SKM-1 treated with dmso at 0.1 percent for 144 hours (cell line): Measurements from ENCODE around the gene F7.
"Not testable (repeated sequence)": the region's sequence is repeated elsewhere in the genome, so short reads cannot be mapped to it uniquely, and the experiment has no call there.

ENCODE experiments used
- DNase-seq: peaks from one replicate; lab custom pipeline; 2025; ENCODE audit not compliant: unreplicated experiment; lab: John Stamatoyannopoulos, UW

The F7 gene

DNA sequence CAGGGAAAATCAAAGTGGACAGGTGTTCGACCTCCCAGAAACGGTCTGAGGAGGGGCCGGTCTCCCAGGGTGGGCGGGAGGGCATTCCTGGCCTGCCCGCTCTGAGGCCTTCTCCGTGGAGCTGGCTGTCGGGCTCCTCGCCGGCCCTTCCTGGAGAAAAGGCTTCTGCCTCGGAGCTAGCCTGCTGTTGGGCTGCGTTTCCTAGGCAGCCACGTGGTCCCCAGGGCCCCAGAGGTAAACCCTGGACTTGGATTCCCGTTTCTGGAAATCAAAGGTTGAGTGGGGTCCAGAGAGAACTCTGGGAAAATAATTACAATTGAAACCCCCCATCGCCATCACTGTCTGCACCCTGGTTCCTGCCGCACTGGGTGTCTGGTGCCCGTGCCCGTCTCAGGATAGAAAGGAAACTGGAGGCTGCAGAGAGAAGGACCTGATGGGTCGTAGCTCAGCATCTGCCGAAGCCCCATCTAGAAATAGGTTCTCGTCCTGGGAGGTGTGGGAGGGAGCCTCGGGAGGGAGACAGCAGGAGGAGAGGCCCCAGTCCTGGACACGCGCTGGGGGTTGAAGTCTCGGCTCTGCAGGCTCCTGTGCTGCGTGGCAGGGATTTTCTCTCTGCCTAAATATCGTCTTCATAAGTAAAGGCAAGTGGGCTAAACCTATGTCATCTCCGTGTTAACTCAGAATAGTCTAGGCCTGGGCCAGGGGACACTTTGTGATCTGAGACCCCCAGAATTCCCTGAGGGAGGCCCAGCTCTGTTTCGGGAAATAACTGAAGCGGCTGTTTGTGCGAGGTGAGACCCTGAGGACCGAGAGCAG is 45.2 kb downstream of the F7 start:
- no peak for DNase-seq

- DNase-seq, result no peak
Measured at GRCh38 chr13:113151745-113152690, 46.4 kb downstream of the F7 start.

- no peak for DNase-seq
Measured at GRCh38 chr13:113152691-113152983, 47.0 kb downstream of the F7 start.

GRCh38 chr13:113152984-113153809 is 47.6 kb downstream of the F7 start:
- no peak for DNase-seq

GRCh38 chr13:113153810-113154748 is 48.5 kb downstream of the F7 start:
- DNase-seq, result peak; percentile 21

DNA sequence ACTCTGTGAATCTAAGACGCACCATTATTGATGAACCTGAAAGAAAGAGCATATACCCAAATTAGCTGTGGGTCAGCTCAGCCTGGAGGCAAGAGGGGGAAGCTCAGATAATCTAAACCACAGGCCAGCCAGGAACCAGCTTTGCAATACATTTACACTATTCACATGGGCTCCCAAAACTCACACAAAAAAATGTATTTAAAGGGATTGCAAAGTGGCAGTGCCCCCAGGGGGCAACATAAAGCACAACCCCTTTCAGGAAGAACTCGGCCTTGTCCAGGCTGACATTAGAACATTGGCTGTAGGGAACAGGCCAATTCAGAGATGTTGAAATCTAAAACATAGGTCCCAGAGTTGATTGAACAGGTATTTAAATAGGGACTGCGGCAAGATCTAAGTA is 49.6 kb downstream of the F7 start:
- DNase-seq, result peak; percentile 1

DNA sequence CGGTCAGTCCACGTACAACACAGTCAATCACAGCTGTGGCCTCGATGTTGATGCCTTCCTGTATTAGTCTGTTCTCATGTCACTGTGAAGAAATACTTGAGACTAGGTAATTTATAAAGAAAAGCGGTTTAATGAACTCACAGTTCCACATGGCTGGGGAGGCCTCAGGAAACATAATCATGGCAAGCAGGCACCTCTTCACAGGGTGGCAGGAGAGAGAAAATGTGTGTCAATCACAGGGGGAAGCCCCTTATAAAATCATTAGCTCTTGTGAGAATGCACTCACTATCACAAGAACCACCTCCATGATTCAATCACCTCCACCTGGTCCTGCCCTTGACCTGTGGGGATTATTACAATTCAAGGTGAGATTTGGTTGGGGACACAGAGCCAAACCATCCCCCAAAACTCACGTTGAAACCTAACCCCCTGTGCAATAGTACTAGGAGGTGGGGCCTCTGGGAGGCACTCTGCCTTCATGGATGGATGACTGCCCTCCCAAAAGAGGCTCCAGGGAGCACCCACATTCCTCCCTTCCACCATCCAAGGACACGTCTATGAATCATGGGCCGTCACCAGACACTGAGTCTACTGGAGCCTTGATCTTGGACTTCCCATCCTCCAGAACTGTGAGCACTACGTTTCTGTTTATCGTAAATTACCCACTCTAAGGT is 50.5 kb downstream of the F7 start:
- DNase-seq, result no peak

GRCh38 chr13:113157206-113157928 is 51.8 kb downstream of the F7 start:
- no peak for DNase-seq

- no peak for DNase-seq
Measured at GRCh38 chr13:113157929-113158747, 52.5 kb downstream of the F7 start, which contains the start of gene PROZ. PROZ (plus strand) TSS chr13:113158648; CDS start chr13:113158661, 13 bp downstream.

DNA sequence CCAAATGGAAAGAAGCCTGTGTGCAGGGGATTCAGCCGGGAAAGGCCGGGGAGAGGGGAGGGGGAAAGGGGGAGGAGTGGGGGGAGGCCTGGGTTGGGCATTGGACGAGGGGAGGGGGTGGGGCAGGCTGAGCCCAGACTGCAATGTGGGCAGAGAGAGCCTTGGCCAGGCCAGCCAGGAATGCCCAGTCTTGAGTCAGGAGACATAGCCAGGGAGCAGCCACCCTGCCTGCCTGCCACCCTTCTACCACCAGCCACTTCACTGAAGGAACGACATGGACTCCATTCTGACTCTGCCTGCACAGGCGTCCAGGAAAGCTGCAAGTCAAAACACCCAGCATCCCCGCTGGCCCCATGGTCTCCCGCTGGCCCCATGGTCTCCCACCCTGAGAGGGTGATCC is 53.4 kb downstream of the F7 start:
- no peak for DNase-seq

DNA sequence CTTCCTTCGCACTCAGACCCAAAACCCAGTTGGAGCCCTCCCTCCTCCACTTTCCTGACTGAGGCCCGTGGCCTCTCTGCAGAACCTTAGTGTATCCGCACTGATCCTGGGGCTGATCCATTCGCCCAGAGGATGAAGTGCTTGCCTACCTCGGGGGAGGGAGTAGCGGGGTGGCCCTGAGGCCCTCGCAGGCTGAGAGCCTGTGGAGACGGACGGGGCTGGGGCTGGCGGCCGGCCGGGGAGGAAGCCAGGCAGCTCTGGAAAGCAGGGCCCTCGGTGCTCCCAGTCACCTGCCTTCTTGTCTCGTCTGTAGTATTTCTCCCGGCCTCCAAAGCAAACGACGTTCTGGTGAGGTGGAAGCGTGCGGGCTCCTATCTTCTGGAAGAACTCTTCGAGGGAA is 54.1 kb downstream of the F7 start:
- no peak for DNase-seq

DNA sequence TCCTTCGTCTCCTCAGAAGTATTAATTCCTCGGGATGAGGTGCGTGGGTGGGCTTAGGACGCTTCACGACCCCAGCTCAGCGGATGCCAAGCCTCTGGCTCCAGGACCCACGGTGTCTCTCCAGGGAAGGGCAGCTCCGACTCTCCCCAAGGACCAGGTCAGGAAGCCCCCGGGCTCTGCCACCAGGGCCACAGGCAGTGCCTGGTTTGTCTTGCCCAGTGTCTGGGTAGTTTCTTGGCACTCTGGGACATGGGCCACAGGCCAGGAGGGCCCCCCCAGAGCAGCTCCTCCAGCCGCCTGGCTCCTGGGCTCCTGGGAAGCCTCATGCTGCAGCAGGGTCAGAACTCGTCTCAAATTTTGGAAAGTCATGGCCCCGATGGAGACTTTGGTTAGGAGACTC is 55.4 kb downstream of the F7 start:
- DNase-seq, result no peak

- no peak for DNase-seq
Measured at GRCh38 chr13:113161433-113161832, 55.8 kb downstream of the F7 start.

DNA sequence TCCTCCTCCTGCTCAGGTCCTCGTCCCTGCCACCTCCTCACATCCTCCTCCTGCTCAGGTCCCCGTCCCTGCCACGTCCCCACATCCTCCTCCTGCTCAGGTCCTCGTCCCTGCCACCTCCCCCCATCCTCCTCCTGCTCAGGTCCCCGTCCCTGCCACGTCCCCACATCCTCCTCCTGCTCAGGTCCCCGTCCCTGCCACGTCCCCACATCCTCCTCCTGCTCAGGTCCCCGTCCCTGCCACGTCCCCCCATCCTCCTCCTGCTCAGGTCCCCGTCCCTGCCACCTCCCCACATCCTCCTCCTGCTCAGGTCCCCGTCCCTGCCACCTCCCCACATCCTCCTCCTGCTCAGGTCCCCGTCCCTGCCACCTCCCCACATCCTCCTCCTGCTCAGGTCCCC is 56.4 kb downstream of the F7 start:
- DNase-seq, result not testable (repeated sequence)

DNA sequence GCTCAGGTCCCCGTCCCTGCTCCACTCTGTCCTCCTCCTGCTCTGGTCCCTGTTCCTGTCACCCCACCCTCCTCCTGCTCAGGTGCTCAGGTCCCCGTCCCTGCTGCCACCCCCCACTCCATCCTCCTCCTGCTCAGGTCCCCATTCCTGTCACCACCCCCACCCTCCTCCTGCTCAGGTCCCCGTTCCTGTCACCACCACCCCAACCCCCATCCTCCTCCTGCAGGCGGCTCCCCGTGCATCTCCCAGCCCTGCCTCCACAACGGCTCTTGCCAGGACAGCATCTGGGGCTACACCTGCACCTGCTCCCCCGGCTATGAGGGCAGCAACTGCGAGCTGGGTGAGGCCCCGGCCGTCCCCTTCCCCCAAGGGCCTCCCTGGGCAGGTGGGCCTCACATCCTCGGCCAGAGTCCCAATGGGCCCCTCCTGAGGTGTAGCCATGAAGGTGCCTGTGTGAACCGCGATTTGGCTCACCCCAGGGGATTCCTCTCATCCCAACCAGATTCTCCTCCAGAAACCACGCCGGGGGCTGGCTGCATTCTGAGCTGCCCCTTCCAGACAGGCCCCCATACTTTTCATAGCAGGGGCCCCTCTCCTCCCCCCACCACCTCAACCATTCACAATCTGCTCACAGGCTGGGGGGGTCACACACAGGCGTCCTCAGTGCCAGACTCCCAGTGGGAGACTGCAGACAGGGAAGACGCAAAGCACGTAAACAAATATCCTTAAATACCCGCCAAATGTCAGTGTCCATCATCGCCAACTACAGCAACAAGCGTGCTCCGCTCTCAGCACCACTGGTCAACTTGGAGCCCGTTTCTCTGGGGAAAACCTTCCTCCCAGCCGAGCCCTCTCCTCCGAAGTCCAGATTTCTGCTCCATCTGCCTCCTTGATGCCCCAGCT is 57.4 kb downstream of the F7 start:
- DNase-seq, result no peak

GRCh38 chr13:113164492-113164891 is 58.9 kb downstream of the F7 start:
- no peak for DNase-seq

- DNase-seq, result no peak
Measured at GRCh38 chr13:113166266-113166665, 60.7 kb downstream of the F7 start.
